Trophoblast cell (in vitro differentiated cells and primary cell): ENCODE results near the gene PRPH2.
"Not testable (repeated sequence)": the region's sequence is repeated elsewhere in the genome, so short reads cannot be mapped to it uniquely, and the experiment has no call there.

Experiments used
- DNase-seq, 2 donors: peaks; one replicate each; pipeline ENCODE4 v3.0.0-alpha.2; 2016
- H2AFZ ChIP-seq: 2 replicates; pipeline ENCODE4 v1.6.1; 2013; ENCODE audit warnings: low read length, moderate library complexity, mild to moderate bottlenecking; ENCODE audit not compliant: insufficient read depth, poor library complexity
- H2AK5ac ChIP-seq: 2 replicates; pipeline ENCODE4 v1.6.1; 2013; ENCODE audit warnings: mild to moderate bottlenecking, low read length
- H2BK120ac ChIP-seq: 2 replicates; pipeline ENCODE4 v1.6.1; 2013; ENCODE audit warnings: low read length, mild to moderate bottlenecking, moderate library complexity; ENCODE audit not compliant: insufficient read depth, poor library complexity
- H2BK12ac ChIP-seq: 2 replicates; pipeline ENCODE4 v1.6.1; 2013; ENCODE audit warnings: mild to moderate bottlenecking, low read length, moderate library complexity
- H2BK5ac ChIP-seq: 2 replicates; pipeline ENCODE4 v1.6.1; 2013; ENCODE audit warnings: low read length, low read depth, moderate library complexity, mild to moderate bottlenecking; ENCODE audit not compliant: poor library complexity
- H3K14ac ChIP-seq: 2 replicates; pipeline ENCODE4 v1.6.1; 2013; ENCODE audit warnings: mild to moderate bottlenecking, low read length
- H3K18ac ChIP-seq: 2 replicates; pipeline ENCODE4 v1.6.1; 2013; ENCODE audit warnings: mild to moderate bottlenecking, low read length
- H3K23ac ChIP-seq: 2 replicates; pipeline ENCODE4 v1.6.1; 2013; ENCODE audit warnings: low read length
- H3K27ac ChIP-seq: 2 replicates; pipeline ENCODE4 v1.5.1; 2013; ENCODE audit warnings: low read depth, mild to moderate bottlenecking, inconsistent platforms, low read length, moderate library complexity
- H3K27me3 ChIP-seq: 2 replicates; pipeline ENCODE4 v1.6.1; 2013; ENCODE audit warnings: inconsistent platforms, mild to moderate bottlenecking, low read length, moderate library complexity; ENCODE audit not compliant: insufficient read depth
- H3K36me3 ChIP-seq, 2 experiments: 1 replicate in 1 of 2; 2 replicates in 1 of 2; pipeline ENCODE4 v1.6.1; 2013; ENCODE audit warnings: low read length in 2 of 2, mild to moderate bottlenecking in 2 of 2, moderate library complexity in 1 of 2; ENCODE audit not compliant: insufficient read depth in 2 of 2, control insufficient read depth in 1 of 2
- H3K4ac ChIP-seq: 2 replicates; pipeline ENCODE4 v1.6.1; 2013; ENCODE audit warnings: low read depth, mild to moderate bottlenecking, low read length, moderate library complexity
- H3K4me1 ChIP-seq, 2 experiments: 1 replicate in 1 of 2; 2 replicates in 1 of 2; pipeline ENCODE4 v1.6.1; 2013; ENCODE audit warnings: low read length in 2 of 2, mild to moderate bottlenecking in 2 of 2, moderate library complexity in 1 of 2; ENCODE audit not compliant: insufficient read depth in 2 of 2, control insufficient read depth in 1 of 2
- H3K4me2 ChIP-seq: 2 replicates; pipeline ENCODE4 v1.6.1; 2013; ENCODE audit warnings: inconsistent platforms, mild to moderate bottlenecking, low read length, moderate library complexity
- H3K4me3 ChIP-seq: 2 replicates; pipeline ENCODE4 v1.5.1; 2013; ENCODE audit warnings: mild to moderate bottlenecking, low read depth, low read length, inconsistent platforms
- H3K79me1 ChIP-seq: one replicate; pipeline ENCODE4 v1.6.1; 2013; ENCODE audit warnings: low read length
- H3K79me2 ChIP-seq: 2 replicates; pipeline ENCODE4 v1.6.1; 2013; ENCODE audit warnings: low read length, mild to moderate bottlenecking; ENCODE audit not compliant: control insufficient read depth, insufficient read depth, poor library complexity
- H3K9ac ChIP-seq: 2 replicates; pipeline ENCODE4 v1.6.1; 2013; ENCODE audit warnings: mild to moderate bottlenecking, low read length
- H3K9me3 ChIP-seq: 2 replicates; pipeline ENCODE4 v1.6.1; 2013; ENCODE audit warnings: low read depth, mild to moderate bottlenecking, control low read depth, inconsistent platforms, low read length; ENCODE audit not compliant: insufficient read depth
- H4K12ac ChIP-seq: 2 replicates; pipeline ENCODE4 v1.6.1; 2013; ENCODE audit warnings: low read depth, mild to moderate bottlenecking, low read length, moderate library complexity
- H4K8ac ChIP-seq: 2 replicates; pipeline ENCODE4 v1.6.1; 2013; ENCODE audit warnings: low read depth, mild to moderate bottlenecking, low read length, moderate library complexity
- H4K91ac ChIP-seq: one replicate; pipeline ENCODE4 v1.6.1; 2013; ENCODE audit warnings: low read depth, mild to moderate bottlenecking, low read length, moderate library complexity
- WGBS: extraction: QIAGEN DNeasy Blood & Tissue Kit; methylation state at CpG from one replicate; pipeline ENCODE4 v1.1.7; 2013; ENCODE audit warnings: missing lambda C conversion rate; ENCODE audit not compliant: insufficient read length, insufficient coverage; ENCODE audit errors: extremely low coverage; 5-methylcytosine and 5-hydroxymethylcytosine counted together

The PRPH2 gene

GRCh38 chr6:42735976-42736375 lies 13.6 kb upstream of the PRPH2 start:
- no CpG with 5 or more reads among the region's 3 CpGs for WGBS
- Histone ChIP-seq H3K36me3 (no peaks in the 10 kb centered on the region), H3K9me3 (peaks cover 2% of the 10 kb centered on the region)

GRCh38 chr6:42733867-42734481 lies 11.6 kb upstream of the PRPH2 start:
- H4K8ac ChIP-seq, H2BK12ac ChIP-seq, H3K9me3 ChIP-seq, H3K27me3 ChIP-seq, H3K27ac ChIP-seq, H2BK120ac ChIP-seq, H3K4me1 ChIP-seq, H3K4me3 ChIP-seq, H2AFZ ChIP-seq, H3K14ac ChIP-seq, DNase-seq, H3K79me2 ChIP-seq, H3K79me1 ChIP-seq, H3K4me2 ChIP-seq, H2BK5ac ChIP-seq, H3K23ac ChIP-seq, H4K91ac ChIP-seq, H3K18ac ChIP-seq, H3K9ac ChIP-seq, H3K36me3 ChIP-seq, H4K12ac ChIP-seq, H2AK5ac ChIP-seq, H3K4ac ChIP-seq: not testable (repeated sequence)
- WGBS: no CpG with 5 or more reads among the region's 13 CpGs

More at GRCh38 chr6:42735976-42736375, 13.6 kb upstream of the PRPH2 start:
- no peak for DNase-seq
- Histone ChIP-seq H3K18ac (no peak overlapping the region), H3K23ac (no peak overlapping the region), H3K27me3 (no peaks in the 10 kb centered on the region), H3K4me3 (no peak overlapping the region), H2AK5ac (no peak overlapping the region), H4K12ac (no peak overlapping the region), H3K14ac (no peak overlapping the region), H4K91ac (no peak overlapping the region), H3K79me2 (no peaks in the 10 kb centered on the region), H2BK12ac (no peak overlapping the region), H4K8ac (no peak overlapping the region), H3K4me2 (no peak overlapping the region), H3K4me1 (no peaks in the 10 kb centered on the region), H3K9ac (no peak overlapping the region), H3K79me1 (no peaks in the 10 kb centered on the region), H3K4ac (no peak overlapping the region), H2BK5ac (no peak overlapping the region), H3K27ac (no peak overlapping the region), H2AFZ (no peak overlapping the region), H2BK120ac (no peak overlapping the region)

- Histone ChIP-seq H4K91ac (no peak overlapping the region), H3K14ac (no peak overlapping the region), H3K23ac (no peak overlapping the region), H3K4me2 (no peak overlapping the region), H3K4ac (no peak overlapping the region), H2BK120ac (no peak overlapping the region), H2BK12ac (no peak overlapping the region), H3K27ac (no peak overlapping the region), H2BK5ac (no peak overlapping the region), H2AK5ac (no peak overlapping the region), H3K4me3 (no peak overlapping the region), H3K18ac (no peak overlapping the region), H4K12ac (no peak overlapping the region), H2AFZ (no peak overlapping the region), H3K36me3 (no peaks in the 10 kb centered on the region), H3K79me2 (no peaks in the 10 kb centered on the region), H4K8ac (no peak overlapping the region), H3K27me3 (no peaks in the 10 kb centered on the region), H3K79me1 (no peaks in the 10 kb centered on the region), H3K9ac (no peak overlapping the region), H3K4me1 (no peaks in the 10 kb centered on the region), H3K9me3 (peaks cover 2% of the 10 kb centered on the region)
- no peak for DNase-seq
- WGBS: no CpG with 5 or more reads among the region's 3 CpGs
Observed at GRCh38 chr6:42729731-42730130, 7.3 kb upstream of the PRPH2 start.

- no peak overlapping the region for H2BK12ac ChIP-seq
- no peak overlapping the region for H3K18ac ChIP-seq
- H3K4me2 ChIP-seq: no peak overlapping the region
- peaks cover 2% of the 10 kb centered on the region for H3K9me3 ChIP-seq
- no peak overlapping the region for H4K12ac ChIP-seq
- H3K79me2 ChIP-seq: no peaks in the 10 kb centered on the region
- no peak for DNase-seq
- no CpG with 5 or more reads among the region's 22 CpGs for WGBS
- H2BK5ac ChIP-seq: no peak overlapping the region
- no peaks in the 10 kb centered on the region for H3K4me1 ChIP-seq
- no peak overlapping the region for H2AFZ ChIP-seq
- H3K14ac ChIP-seq: no peak overlapping the region
- H3K23ac ChIP-seq: no peak overlapping the region
- H2AK5ac ChIP-seq: no peak overlapping the region
- no peak overlapping the region for H4K91ac ChIP-seq
- H3K27me3 ChIP-seq: no peaks in the 10 kb centered on the region
- no peak overlapping the region for H4K8ac ChIP-seq
- no peak overlapping the region for H3K4me3 ChIP-seq
- no peak overlapping the region for H3K4ac ChIP-seq
- no peak overlapping the region for H2BK120ac ChIP-seq
- H3K79me1 ChIP-seq: no peaks in the 10 kb centered on the region
- no peak overlapping the region for H3K27ac ChIP-seq
- H3K9ac ChIP-seq: no peak overlapping the region
- no peaks in the 10 kb centered on the region for H3K36me3 ChIP-seq
Observed at GRCh38 chr6:42727627-42728026, 5.2 kb upstream of the PRPH2 start.
